ENCODE data around the gene CCSER1. TPM values are rescaled to one million over a fixed set of nuclear protein-coding genes. Genes with fewer than 3 reads are reported as not detected.
"Not testable (repeated sequence)": the region's sequence is repeated elsewhere in the genome, so short reads cannot be mapped to it uniquely, and the experiment has no call there.

CCSER1 gene
- total RNA-seq, 1 experiment from 2014 or later = 23.1 TPM

- no peak for DNase-seq (ENCODE audit: low read depth, low spot score)
- in situ Hi-C loops (cut with HindIII; ENCODE audit: low pct_unique_long_range_greater_than_20kb, low sequenced_read_pairs) = no loop called here
Observed at GRCh38 chr4:90641861-90642599, 514.8 kb downstream of the CCSER1 start.

- DNase-seq (ENCODE audit: low read depth, low spot score) = no peak
- in situ Hi-C loops (cut with HindIII; ENCODE audit: low pct_unique_long_range_greater_than_20kb, low sequenced_read_pairs) = no loop called here
Observed at GRCh38 chr4:90643156-90643555, 516.0 kb downstream of the CCSER1 start.

GRCh38 chr4:90648311-90648710 is 521.1 kb downstream of the CCSER1 start:
- in situ Hi-C loops (cut with HindIII; ENCODE audit: low pct_unique_long_range_greater_than_20kb, low sequenced_read_pairs) = no loop called here
- no peak for DNase-seq (ENCODE audit: low read depth, low spot score)

GRCh38 chr4:90648791-90649190 is 521.6 kb downstream of the CCSER1 start:
- in situ Hi-C loops (cut with HindIII; ENCODE audit: low pct_unique_long_range_greater_than_20kb, low sequenced_read_pairs) = no loop called here
- no peak for DNase-seq (ENCODE audit: low read depth, low spot score)

- DNase-seq (ENCODE audit: low read depth, low spot score) = no peak
- in situ Hi-C loops (cut with HindIII; ENCODE audit: low pct_unique_long_range_greater_than_20kb, low sequenced_read_pairs) = no loop called here
Observed at GRCh38 chr4:90660672-90661071, 533.5 kb downstream of the CCSER1 start.

GRCh38 chr4:90670183-90670582 is 543.0 kb downstream of the CCSER1 start:
- in situ Hi-C loops (cut with HindIII; ENCODE audit: low pct_unique_long_range_greater_than_20kb, low sequenced_read_pairs) = no loop called here
- no peak for DNase-seq (ENCODE audit: low read depth, low spot score)

GRCh38 chr4:90689739-90690138 is 562.5 kb downstream of the CCSER1 start:
- in situ Hi-C loops (cut with HindIII; ENCODE audit: low pct_unique_long_range_greater_than_20kb, low sequenced_read_pairs) = no loop called here
- DNase-seq (ENCODE audit: low read depth, low spot score) = no peak

GRCh38 chr4:90695411-90695810 is 568.2 kb downstream of the CCSER1 start:
- DNase-seq (ENCODE audit: low read depth, low spot score) = no peak
- in situ Hi-C loops (cut with HindIII; ENCODE audit: low pct_unique_long_range_greater_than_20kb, low sequenced_read_pairs) = no loop called here

GRCh38 chr4:90705501-90705900 is 578.3 kb downstream of the CCSER1 start:
- in situ Hi-C loops (cut with HindIII; ENCODE audit: low pct_unique_long_range_greater_than_20kb, low sequenced_read_pairs); DNase-seq (ENCODE audit: low read depth, low spot score): not testable (repeated sequence)

- no peak for DNase-seq (ENCODE audit: low read depth, low spot score)
- in situ Hi-C loops (cut with HindIII; ENCODE audit: low pct_unique_long_range_greater_than_20kb, low sequenced_read_pairs) = no loop called here
Observed at GRCh38 chr4:90715242-90715641, 588.0 kb downstream of the CCSER1 start.

- in situ Hi-C loops (cut with HindIII; ENCODE audit: low pct_unique_long_range_greater_than_20kb, low sequenced_read_pairs) = no loop called here
- no peak for DNase-seq (ENCODE audit: low read depth, low spot score)
Observed at GRCh38 chr4:90718931-90719330, 591.7 kb downstream of the CCSER1 start.

- in situ Hi-C loops (cut with HindIII; ENCODE audit: low pct_unique_long_range_greater_than_20kb, low sequenced_read_pairs) = no loop called here
- no peak for DNase-seq (ENCODE audit: low read depth, low spot score)
Observed at GRCh38 chr4:90727938-90728337, 600.7 kb downstream of the CCSER1 start.

GRCh38 chr4:90730752-90731151 is 603.6 kb downstream of the CCSER1 start:
- in situ Hi-C loops (cut with HindIII; ENCODE audit: low pct_unique_long_range_greater_than_20kb, low sequenced_read_pairs) = no loop called here
- no peak for DNase-seq (ENCODE audit: low read depth, low spot score)

GRCh38 chr4:90733211-90733610 is 606.0 kb downstream of the CCSER1 start:
- in situ Hi-C loops (cut with HindIII; ENCODE audit: low pct_unique_long_range_greater_than_20kb, low sequenced_read_pairs) = no loop called here
- DNase-seq (ENCODE audit: low read depth, low spot score) = no peak

GRCh38 chr4:90745176-90745575 is 618.0 kb downstream of the CCSER1 start:
- in situ Hi-C loops (cut with HindIII; ENCODE audit: low pct_unique_long_range_greater_than_20kb, low sequenced_read_pairs) = no loop called here
- DNase-seq (ENCODE audit: low read depth, low spot score) = no peak

GRCh38 chr4:90753068-90753467 is 625.9 kb downstream of the CCSER1 start:
- in situ Hi-C loops (cut with HindIII; ENCODE audit: low pct_unique_long_range_greater_than_20kb, low sequenced_read_pairs) = no loop called here
- DNase-seq (ENCODE audit: low read depth, low spot score) = no peak

GRCh38 chr4:90757534-90758060 is 630.4 kb downstream of the CCSER1 start:
- in situ Hi-C loops (cut with HindIII; ENCODE audit: low pct_unique_long_range_greater_than_20kb, low sequenced_read_pairs) = no loop called here
- DNase-seq (ENCODE audit: low read depth, low spot score) = no peak

GRCh38 chr4:90760059-90760458 is 632.9 kb downstream of the CCSER1 start:
- in situ Hi-C loops (cut with HindIII; ENCODE audit: low pct_unique_long_range_greater_than_20kb, low sequenced_read_pairs) = no loop called here
- no peak for DNase-seq (ENCODE audit: low read depth, low spot score)

GRCh38 chr4:90766837-90767236 is 639.6 kb downstream of the CCSER1 start:
- in situ Hi-C loops (cut with HindIII; ENCODE audit: low pct_unique_long_range_greater_than_20kb, low sequenced_read_pairs) = no loop called here
- no peak for DNase-seq (ENCODE audit: low read depth, low spot score)

Data from SK-MEL-5 (cell line).